NCI-H446 (cell line): ENCODE measurements around the gene AGTR2.
"Not testable (repeated sequence)": the region's sequence is repeated elsewhere in the genome, so short reads cannot be mapped to it uniquely, and the experiment has no call there.

ENCODE experiments used
- DNase-seq, 2 experiments: peaks; one replicate each; lab custom pipeline; 2025; lab: John Stamatoyannopoulos, UW

Gene AGTR2, protein sequence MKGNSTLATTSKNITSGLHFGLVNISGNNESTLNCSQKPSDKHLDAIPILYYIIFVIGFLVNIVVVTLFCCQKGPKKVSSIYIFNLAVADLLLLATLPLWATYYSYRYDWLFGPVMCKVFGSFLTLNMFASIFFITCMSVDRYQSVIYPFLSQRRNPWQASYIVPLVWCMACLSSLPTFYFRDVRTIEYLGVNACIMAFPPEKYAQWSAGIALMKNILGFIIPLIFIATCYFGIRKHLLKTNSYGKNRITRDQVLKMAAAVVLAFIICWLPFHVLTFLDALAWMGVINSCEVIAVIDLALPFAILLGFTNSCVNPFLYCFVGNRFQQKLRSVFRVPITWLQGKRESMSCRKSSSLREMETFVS

DNA sequence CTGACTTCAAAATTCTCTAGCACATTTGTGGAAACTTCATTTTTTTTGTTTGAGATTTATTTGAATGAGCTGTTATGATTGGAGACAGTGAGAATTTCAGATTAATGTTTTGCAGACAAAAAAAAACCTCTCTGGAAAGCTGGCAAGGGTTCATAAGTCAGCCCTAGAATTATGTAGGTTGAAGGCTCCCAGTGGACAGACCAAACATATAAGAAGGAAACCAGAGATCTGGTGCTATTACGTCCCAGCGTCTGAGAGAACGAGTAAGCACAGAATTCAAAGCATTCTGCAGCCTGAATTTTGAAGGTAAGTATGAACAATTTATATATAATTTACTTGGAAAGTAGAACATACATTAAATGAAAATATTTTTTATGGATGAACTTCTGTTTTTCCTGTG, at the start of gene AGTR2:
Gene AGTR2 (plus strand): TSS at position 234 of the 400 bp plus-strand sequence. CDS start 1,537 bp downstream, outside the sequence.
- DNase-seq, result no peak

DNA sequence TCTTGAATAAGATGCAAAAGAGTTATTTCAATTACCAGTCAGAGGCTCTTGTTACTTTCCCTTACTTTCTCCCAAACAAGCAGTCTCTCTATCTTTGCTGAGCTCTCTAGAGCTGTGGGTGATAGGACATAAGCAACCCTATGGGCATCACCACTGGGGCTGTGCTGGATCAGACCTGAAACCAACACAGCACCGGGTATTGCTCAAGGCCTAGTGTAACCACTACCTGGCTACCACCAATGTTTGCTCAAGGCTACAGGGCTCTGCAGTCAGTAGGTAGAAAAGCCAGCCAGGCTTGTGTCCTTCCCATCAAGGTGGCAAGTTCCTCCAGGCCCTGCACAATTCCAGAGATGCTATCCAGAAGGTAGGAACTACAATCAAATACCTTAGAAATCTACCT, 35.3 kb upstream of the AGTR2 start:
- no peak for DNase-seq

DNA sequence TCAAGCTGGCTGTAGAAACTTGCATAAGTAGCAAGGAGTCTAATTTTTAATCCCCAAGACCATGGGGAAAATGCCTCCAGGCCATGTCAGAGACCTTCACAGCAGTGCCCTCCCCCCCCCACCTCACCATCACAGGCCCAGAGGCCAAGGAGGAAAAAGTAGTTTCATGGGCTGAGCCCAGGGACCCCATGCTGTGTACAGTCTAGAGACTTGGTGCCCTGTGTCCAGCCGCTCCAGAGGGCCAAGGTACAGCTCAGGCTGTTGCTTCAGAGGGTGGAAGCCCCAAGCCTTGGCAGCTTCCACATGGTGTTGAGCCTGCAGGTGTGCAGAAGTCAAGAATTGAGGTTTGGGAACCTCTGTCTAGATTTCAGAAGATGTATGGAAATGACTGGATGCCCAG, 29.3 kb upstream of the AGTR2 start:
- not testable (repeated sequence) for DNase-seq

DNA sequence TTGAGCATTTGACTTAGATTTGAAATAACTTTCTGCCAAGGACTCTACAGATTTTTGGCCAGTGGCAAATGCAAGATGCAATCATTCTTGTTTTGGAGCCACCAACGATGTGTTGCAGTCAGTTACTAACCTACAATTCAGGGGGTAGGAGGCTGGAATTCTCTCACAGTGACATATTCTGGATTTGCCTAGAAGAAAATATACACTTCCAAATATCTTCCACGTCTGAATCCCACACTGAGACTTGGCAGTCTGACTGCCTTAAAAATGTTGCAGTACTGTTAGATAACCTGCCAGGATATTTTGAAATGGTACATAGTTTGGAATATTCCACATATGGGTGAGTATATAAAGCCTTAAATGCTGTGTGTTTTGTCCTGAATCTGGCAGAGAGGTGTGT, 27.6 kb upstream of the AGTR2 start:
- DNase-seq, result no peak

DNA sequence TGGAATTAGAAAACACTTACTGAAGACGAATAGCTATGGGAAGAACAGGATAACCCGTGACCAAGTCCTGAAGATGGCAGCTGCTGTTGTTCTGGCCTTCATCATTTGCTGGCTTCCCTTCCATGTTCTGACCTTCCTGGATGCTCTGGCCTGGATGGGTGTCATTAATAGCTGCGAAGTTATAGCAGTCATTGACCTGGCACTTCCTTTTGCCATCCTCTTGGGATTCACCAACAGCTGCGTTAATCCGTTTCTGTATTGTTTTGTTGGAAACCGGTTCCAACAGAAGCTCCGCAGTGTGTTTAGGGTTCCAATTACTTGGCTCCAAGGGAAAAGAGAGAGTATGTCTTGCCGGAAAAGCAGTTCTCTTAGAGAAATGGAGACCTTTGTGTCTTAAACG, 2.4 kb downstream of the AGTR2 start:
- no peak for DNase-seq

DNA sequence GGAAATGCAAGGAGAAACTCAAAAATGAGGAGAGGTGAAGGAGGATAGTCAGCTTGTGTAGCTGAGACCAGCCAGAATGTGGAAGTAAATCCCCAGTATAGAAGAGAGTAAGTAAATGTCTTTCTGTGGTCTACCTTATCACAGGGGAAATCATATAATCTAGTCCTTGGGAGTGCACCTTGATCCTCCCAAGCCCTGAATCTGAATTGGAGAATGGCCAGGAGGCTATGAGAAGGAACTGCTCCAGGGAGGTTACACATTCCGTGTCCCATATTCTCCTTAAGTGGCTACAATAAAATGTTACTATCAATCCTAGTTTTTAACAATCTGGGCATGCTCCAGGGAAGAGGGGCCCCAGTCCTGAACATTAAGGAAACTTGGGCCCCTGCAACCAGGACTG, 10.8 kb downstream of the AGTR2 start:
- no peak for DNase-seq

DNA sequence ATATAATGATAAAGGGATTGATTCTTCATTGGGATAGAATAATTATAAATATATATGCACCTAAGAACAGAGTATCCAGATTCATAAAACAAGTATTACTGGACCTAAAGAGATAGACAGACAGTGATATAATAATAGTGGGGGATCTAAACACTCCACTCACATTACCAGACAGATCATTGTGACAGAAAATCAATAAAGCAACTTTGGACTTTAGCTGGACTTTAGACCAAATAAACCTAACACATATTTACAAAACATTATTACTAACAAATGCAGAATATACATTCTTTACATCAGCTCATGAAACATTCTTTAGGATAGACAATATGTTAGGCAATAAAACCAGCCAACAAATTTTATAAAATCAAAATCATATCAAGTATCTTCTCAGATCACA, 14.6 kb downstream of the AGTR2 start:
- DNase-seq, result no peak

DNA sequence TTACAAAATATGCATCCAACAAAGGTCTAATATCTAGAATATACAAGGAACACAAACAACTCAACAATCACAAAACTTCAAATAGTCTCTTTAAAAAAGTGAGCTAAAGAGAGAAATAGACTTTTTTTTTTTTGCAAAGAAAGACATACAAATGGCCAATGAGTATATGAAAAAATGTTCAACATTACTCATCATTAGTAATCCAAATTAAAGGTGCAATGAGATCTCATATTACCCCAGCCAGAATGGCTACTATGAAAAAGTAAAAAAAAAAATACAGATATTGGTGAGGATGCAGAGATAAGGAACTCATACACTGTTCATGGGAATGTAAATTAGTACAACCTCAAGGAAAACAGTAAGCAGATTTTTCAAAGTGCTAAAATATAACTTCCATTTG, 24.1 kb downstream of the AGTR2 start:
- no peak for DNase-seq

DNA sequence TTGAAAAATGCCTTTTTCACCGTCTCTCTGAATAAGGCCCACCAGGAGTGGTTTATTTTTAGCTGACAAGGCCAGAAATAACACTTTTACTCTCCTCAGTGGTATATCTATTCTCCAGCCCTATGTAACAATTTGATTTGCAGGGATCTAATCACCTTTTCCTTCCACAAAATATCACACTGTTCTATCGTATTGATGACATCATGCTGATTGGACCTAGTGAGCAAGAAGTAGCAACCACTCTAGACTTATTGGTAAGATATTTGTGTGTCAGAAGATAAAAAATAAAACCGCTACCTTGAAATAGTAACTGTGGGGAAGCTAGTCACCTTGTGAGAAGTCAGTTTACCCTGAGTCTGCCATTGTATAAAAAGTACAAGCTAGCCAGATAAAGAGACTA, 27.7 kb downstream of the AGTR2 start:
- no peak for DNase-seq

DNA sequence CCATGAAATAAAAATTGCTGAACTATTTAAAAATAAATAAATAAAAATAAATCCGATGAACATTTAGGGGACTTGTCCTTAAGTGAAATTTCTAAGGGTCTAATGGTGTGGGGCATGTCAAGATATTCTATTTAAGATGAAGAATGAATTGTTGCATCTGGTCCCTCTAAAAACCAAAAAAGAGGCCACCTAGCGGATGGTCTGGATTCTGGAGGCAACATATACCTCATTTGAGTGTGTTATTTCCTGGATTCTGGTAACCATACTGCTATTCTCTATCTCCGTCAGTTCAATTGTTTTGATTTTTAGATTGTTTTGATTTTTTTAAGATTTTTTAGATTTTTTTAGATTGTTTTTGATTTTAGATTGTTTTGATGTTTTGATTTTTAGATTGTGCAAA, 28.3 kb downstream of the AGTR2 start:
- DNase-seq, result no peak

DNA sequence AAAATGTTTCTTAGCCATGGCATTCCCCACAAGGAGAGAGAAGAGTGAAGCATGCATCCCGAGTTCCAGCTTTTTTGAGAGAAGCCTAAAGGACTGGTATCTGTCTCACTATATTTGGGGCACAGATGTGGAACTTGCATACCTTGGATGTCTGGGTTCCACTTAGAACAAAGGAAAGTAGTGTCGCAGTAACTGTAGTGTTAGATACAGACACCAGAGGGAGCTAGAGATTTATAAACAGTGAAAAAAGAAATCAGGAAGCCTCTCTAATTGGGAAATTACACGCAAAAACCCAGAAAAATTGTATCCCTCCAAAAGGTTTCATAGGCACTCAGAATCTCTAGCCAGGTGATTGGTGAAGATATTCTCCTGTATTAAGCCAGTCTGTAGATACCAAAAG, 34.4 kb downstream of the AGTR2 start:
- peak in 1 of 2 experiments; percentile 0 for DNase-seq

DNA sequence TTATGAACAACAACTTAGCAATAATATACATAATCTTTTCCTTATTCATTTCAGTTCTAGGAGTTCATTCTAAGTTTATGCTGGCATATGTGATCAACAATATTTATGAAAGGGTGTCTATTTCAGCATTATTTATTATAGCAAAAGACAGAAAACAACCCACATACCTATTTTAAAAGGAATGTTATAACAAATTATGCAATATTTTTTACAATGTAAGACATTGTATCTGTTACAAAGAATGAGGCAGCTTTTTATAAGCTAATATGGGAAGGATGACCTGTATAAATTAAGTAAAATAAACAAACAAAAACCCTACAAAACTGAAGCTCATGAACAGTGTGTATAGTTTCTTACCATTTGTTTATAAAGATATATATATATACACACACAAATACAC, 42.7 kb downstream of the AGTR2 start:
- no peak for DNase-seq

DNA sequence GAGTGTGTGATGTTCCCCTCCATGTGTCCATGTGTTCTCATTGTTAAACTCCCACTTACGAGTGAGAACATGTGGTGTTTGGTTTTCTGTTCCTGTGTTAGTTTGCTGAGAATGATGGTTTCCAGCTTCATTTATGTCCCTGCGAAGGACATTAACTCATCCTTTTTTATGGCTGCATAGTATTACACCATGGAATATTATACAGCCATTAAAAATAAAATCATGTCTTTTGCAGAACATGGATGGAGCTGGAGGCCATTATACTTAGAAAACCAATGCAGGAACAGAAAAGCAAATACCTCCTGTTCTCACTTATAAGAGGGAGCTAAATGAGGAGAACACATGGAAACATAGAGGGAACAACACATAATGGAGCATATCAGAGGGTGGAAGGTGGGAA, 46.5 kb downstream of the AGTR2 start:
- DNase-seq, result not testable (repeated sequence)
